HepG2 (cell line): ENCODE data around the gene DNTTIP2. TPM values are rescaled to one million over a fixed set of nuclear protein-coding genes. Genes with fewer than 3 reads are reported as not detected.
A peak's percentile ranks its signal among the peaks of the same experiment; 100 is the strongest.

Source experiments
- DBP ChIP-seq: sonication (generic); formaldehyde crosslinking; IDR thresholded peaks from 2 replicates; pipeline ENCODE4 v1.4.0; 2020; ENCODE audit warnings: missing genetic modification reagents; ENCODE audit errors: not compliant biosample characterization
- GABPA ChIP-seq, 2 experiments: IDR thresholded peaks; 2 replicates each; pipeline ENCODE4 v1.6.1; 2011 to 2016; ENCODE audit warnings: low read depth in 2 of 2, low read length in 1 of 2, missing biosample characterization in 1 of 2, missing genetic modification characterization in 1 of 2
- GPN1 ChIP-seq: sonication (generic); formaldehyde crosslinking; IDR thresholded peaks from 2 replicates; pipeline ENCODE4 v1.5.1; 2020; ENCODE audit warnings: missing genetic modification reagents, borderline replicate concordance
- HDAC6 ChIP-seq: fragments of 200-600 bp; sonication (generic); IDR thresholded peaks from 2 replicates; pipeline ENCODE4 v1.7.0; 2017; ENCODE audit warnings: mild to moderate bottlenecking, antibody characterized with exemption, low read length, low read depth
- HNF4G ChIP-seq, 2 experiments: sonication (generic) in 1 of 2; formaldehyde crosslinking in 1 of 2; IDR thresholded peaks; 2 replicates each; pipeline versions ENCODE4 v1.4.0 to v1.6.1; 2011 to 2020; ENCODE audit warnings: borderline replicate concordance in 2 of 2, low read depth in 2 of 2, mild to moderate bottlenecking in 2 of 2, low read length in 1 of 2, missing genetic modification reagents in 1 of 2, moderate library complexity in 1 of 2
- JUN ChIP-seq: sonication (generic); formaldehyde crosslinking; IDR thresholded peaks from 2 replicates; pipeline ENCODE4 v1.4.0; 2020; ENCODE audit warnings: mild to moderate bottlenecking, missing genetic modification reagents
- MAZ ChIP-seq, 2 experiments: sonication (generic) in 1 of 2; formaldehyde crosslinking in 1 of 2; IDR thresholded peaks; 2 replicates each; pipeline versions ENCODE4 v1.5.0 to v1.6.1; 2012 to 2020; ENCODE audit warnings: low read depth in 2 of 2, mild to moderate bottlenecking in 2 of 2, borderline replicate concordance in 1 of 2, improper control_type of control experiment in 1 of 2, low read length in 1 of 2, missing genetic modification reagents in 1 of 2, moderate library complexity in 1 of 2
- PAWR ChIP-seq: sonication (generic); formaldehyde crosslinking; IDR thresholded peaks from 2 replicates; pipeline ENCODE4 v1.4.0; 2020; ENCODE audit warnings: missing genetic modification reagents, mild to moderate bottlenecking, borderline replicate concordance
- PRPF4 ChIP-seq: fragments of 200-400 bp; formaldehyde crosslinking; IDR thresholded peaks from 2 replicates; pipeline ENCODE4 v1.6.1; 2016; ENCODE audit warnings: low read length, low read depth; ENCODE audit not compliant: poor library complexity, severe bottlenecking
- RBAK ChIP-seq: sonication (generic); formaldehyde crosslinking; IDR thresholded peaks from 2 replicates; pipeline ENCODE4 v1.5.1; 2020; ENCODE audit warnings: mild to moderate bottlenecking, missing genetic modification reagents
- RXRA ChIP-seq: sonication (generic); formaldehyde crosslinking; IDR thresholded peaks from 2 replicates; pipeline ENCODE4 v1.5.1; 2020; ENCODE audit warnings: missing genetic modification reagents
- SIX1 ChIP-seq: sonication (generic); formaldehyde crosslinking; IDR thresholded peaks from 2 replicates; pipeline ENCODE4 v1.4.0; 2020; ENCODE audit warnings: missing genetic modification reagents, borderline replicate concordance
- SMYD3 ChIP-seq: sonication (generic); formaldehyde crosslinking; IDR thresholded peaks from 2 replicates; pipeline ENCODE4 v1.8.1; 2023; ENCODE audit warnings: mild to moderate bottlenecking, missing genetic modification reagents
- SP1 ChIP-seq, 2 experiments: fragments of 450-650 bp in 1 of 2; sonication (generic) in 1 of 2; formaldehyde crosslinking in 1 of 2; IDR thresholded peaks; 2 replicates each; pipeline versions ENCODE4 v1.4.0 to v1.6.1; 2016 to 2020; ENCODE audit warnings: missing genetic modification reagents in 1 of 2
- STAG1 ChIP-seq: sonication (generic); formaldehyde crosslinking; IDR thresholded peaks from 2 replicates; pipeline ENCODE4 v1.4.0; 2020; ENCODE audit warnings: missing genetic modification reagents
- TAF15 ChIP-seq: fragments of 200-400 bp; formaldehyde crosslinking; IDR thresholded peaks from one replicate; pipeline ENCODE4 v1.6.1; 2018; ENCODE audit warnings: mild to moderate bottlenecking, low read depth, low read length; ENCODE audit not compliant: poor library complexity, severe bottlenecking
- TFAP4 ChIP-seq: sonication (generic); IDR thresholded peaks from 2 replicates; pipeline ENCODE4 v1.6.1; 2016; ENCODE audit warnings: low read depth, borderline replicate concordance
- TGIF2 ChIP-seq: IDR thresholded peaks from 2 replicates; pipeline ENCODE4 v1.6.1; 2016; ENCODE audit warnings: control low read depth, missing compliant biosample characterization
- U2AF2 ChIP-seq: fragments of 200-400 bp; formaldehyde crosslinking; IDR thresholded peaks from 2 replicates; pipeline ENCODE4 v1.6.1; 2017; ENCODE audit warnings: low read depth, mild to moderate bottlenecking, low read length
- ZMAT5 ChIP-seq: sonication (generic); formaldehyde crosslinking; IDR thresholded peaks from 2 replicates; pipeline ENCODE4 v1.5.0; 2020; ENCODE audit warnings: mild to moderate bottlenecking, low read depth, missing genetic modification reagents, borderline replicate concordance
- ZNF556 ChIP-seq: sonication (generic); formaldehyde crosslinking; IDR thresholded peaks from 2 replicates; pipeline ENCODE4 v1.4.0; 2020; ENCODE audit warnings: mild to moderate bottlenecking, missing genetic modification reagents, borderline replicate concordance
- ZNF567 ChIP-seq: sonication (generic); formaldehyde crosslinking; IDR thresholded peaks from 2 replicates; pipeline ENCODE4 v1.8.1; 2023; ENCODE audit warnings: mild to moderate bottlenecking, missing genetic modification reagents, borderline replicate concordance
- ZNF598 ChIP-seq: sonication (generic); formaldehyde crosslinking; IDR thresholded peaks from 2 replicates; pipeline ENCODE4 v1.5.1; 2020; ENCODE audit warnings: mild to moderate bottlenecking, missing genetic modification reagents, borderline replicate concordance
- ZNF703 ChIP-seq: sonication (generic); formaldehyde crosslinking; IDR thresholded peaks from 2 replicates; pipeline ENCODE4 v1.5.1; 2020; ENCODE audit warnings: missing genetic modification reagents, mild to moderate bottlenecking, moderate library complexity, borderline replicate concordance
- ZNF75D ChIP-seq: sonication (generic); formaldehyde crosslinking; IDR thresholded peaks from 2 replicates; pipeline ENCODE4 v1.8.1; 2023; ENCODE audit warnings: missing genetic modification reagents, mild to moderate bottlenecking, borderline replicate concordance
- ZNF768 ChIP-seq: sonication (generic); formaldehyde crosslinking; IDR thresholded peaks from 2 replicates; pipeline ENCODE4 v1.4.0; 2020; ENCODE audit warnings: missing genetic modification reagents
- ZNF879 ChIP-seq: sonication (generic); formaldehyde crosslinking; IDR thresholded peaks from 2 replicates; pipeline ENCODE4 v1.8.1; 2023; ENCODE audit warnings: missing genetic modification reagents
- ZSCAN9 ChIP-seq: IDR thresholded peaks from 2 replicates; pipeline ENCODE4 v1.6.1; 2016; ENCODE audit warnings: borderline replicate concordance
- polyA plus RNA-seq, 8 experiments: library from polyadenylated mRNA; depleted of rRNA in 3 of 8; stranded (reverse) in 7 of 8; unstranded in 1 of 8; fragments of >200 nt; fragmentation: Illumina TruSeq in 4 of 8; extraction: Trizol in 4 of 8; gene quantifications; 2 replicates each; pipeline versions ENCODE4 v1.2.1 to v1.2.3, GENCODE V29; 2011 to 2016; ENCODE audit warnings: low read depth in 4 of 8, missing spikeins in 1 of 8, mixed read lengths in 1 of 8; ENCODE audit not compliant: insufficient read depth in 1 of 8
- total RNA-seq, 5 experiments: library from RNA; depleted of rRNA; stranded (reverse); fragments of >200 nt; fragmentation: Illumina TruSeq; extraction: Trizol; gene quantifications; 2 replicates each; pipeline ENCODE4 v1.2.3, GENCODE V29; 2016; ENCODE audit warnings: low read depth in 1 of 5

The DNTTIP2 gene
- total and polyA plus RNA-seq, 2 of the 13 experiments (the other 11 are each of a cell fraction or from before 2014, with no cell fraction given) = 11.4 to 63.3 TPM

- TF ChIP-seq HNF4G (IDR thresholded peaks at IDR 0.05; ENCODE audit: borderline replicate concordance, low read depth, low read length) (no peak), HNF4G (CRISPR knock-in tag; IDR thresholded peaks at IDR 0.05; ENCODE audit: borderline replicate concordance, low read depth) (no peak), SP1 (IDR thresholded peaks at IDR 0.05) (no peak), SP1 (CRISPR knock-in tag; IDR thresholded peaks at IDR 0.05) (no peak), ZNF879 (no peak; the same call in 1 of the 2 replicates), SIX1 (CRISPR knock-in tag) (no peak), TAF15 (no peak), GPN1 (no peak), ZMAT5 (no peak), ZNF556 (CRISPR knock-in tag) (no peak), DBP (no peak), JUN (CRISPR knock-in tag) (no peak), ZNF75D (no peak), PAWR (CRISPR knock-in tag) (no peak), TFAP4 (no peak; the same call in 1 of the 2 replicates), ZNF768 (CRISPR knock-in tag) (peak; percentile 60; the same call in 1 of the 2 replicates), RXRA (CRISPR knock-in tag) (no peak), ZNF598 (no peak), MAZ (IDR thresholded peaks at IDR 0.05; ENCODE audit: borderline replicate concordance, low read depth, low read length) (no peak; the same call in 1 of the 2 replicates), MAZ (CRISPR knock-in tag; IDR thresholded peaks at IDR 0.05; ENCODE audit: low read depth) (no peak), HDAC6 (no peak), U2AF2 (no peak), STAG1 (peak; percentile 19; the same call in 1 of the 2 replicates), RBAK (CRISPR knock-in tag) (no peak), GABPA (IDR thresholded peaks at IDR 0.05; ENCODE audit: low read depth, low read length) (no peak), GABPA (CRISPR knock-in tag; IDR thresholded peaks at IDR 0.05; ENCODE audit: low read depth) (no peak), TGIF2 (CRISPR knock-in tag) (no peak), ZNF703 (CRISPR knock-in tag) (no peak), SMYD3 (no peak), PRPF4 (no peak), ZSCAN9 (CRISPR knock-in tag) (no peak), ZNF567 (no peak)
Observed at GRCh38 chr1:93846206-93846991, 32.6 kb downstream of the DNTTIP2 start (continued).
